ENCODE measurements around the gene ADCY7. TPM values are rescaled to one million over a fixed set of nuclear protein-coding genes. Genes with fewer than 3 reads are reported as not detected.

ADCY7 gene
- total RNA-seq, 1 experiment from 2014 or later, result 39.3 TPM

GRCh38 chr16:50302472-50303005 is 36.2 kb downstream of the ADCY7 start:
- no peaks in the 10 kb centered on the region for H3K9me2 ChIP-seq (ENCODE audit: insufficient read depth)
- no peak overlapping the region for H3K4me3 ChIP-seq
- no peak for TF ChIP-seq EZH2 (IDR thresholded peaks at IDR 0.05; ENCODE audit: low read depth)
- TF ChIP-seq, protein P1, sequence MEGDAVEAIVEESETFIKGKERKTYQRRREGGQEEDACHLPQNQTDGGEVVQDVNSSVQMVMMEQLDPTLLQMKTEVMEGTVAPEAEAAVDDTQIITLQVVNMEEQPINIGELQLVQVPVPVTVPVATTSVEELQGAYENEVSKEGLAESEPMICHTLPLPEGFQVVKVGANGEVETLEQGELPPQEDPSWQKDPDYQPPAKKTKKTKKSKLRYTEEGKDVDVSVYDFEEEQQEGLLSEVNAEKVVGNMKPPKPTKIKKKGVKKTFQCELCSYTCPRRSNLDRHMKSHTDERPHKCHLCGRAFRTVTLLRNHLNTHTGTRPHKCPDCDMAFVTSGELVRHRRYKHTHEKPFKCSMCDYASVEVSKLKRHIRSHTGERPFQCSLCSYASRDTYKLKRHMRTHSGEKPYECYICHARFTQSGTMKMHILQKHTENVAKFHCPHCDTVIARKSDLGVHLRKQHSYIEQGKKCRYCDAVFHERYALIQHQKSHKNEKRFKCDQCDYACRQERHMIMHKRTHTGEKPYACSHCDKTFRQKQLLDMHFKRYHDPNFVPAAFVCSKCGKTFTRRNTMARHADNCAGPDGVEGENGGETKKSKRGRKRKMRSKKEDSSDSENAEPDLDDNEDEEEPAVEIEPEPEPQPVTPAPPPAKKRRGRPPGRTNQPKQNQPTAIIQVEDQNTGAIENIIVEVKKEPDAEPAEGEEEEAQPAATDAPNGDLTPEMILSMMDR (conservative IDR thresholded peaks at IDR 0.05), result no peak
- intact Hi-C loops (cut with micrococcal nuclease; ENCODE audit: unreplicated experiment), result no loop called here
- no peaks in the 10 kb centered on the region for H3K79me2 ChIP-seq (ENCODE audit: low read depth)
- CTCF ChIA-PET, result no interaction called here
- H3K27ac ChIP-seq, result no peak overlapping the region
- DNase-seq, result no peak
- H3K36me3 ChIP-seq (ENCODE audit: low read depth), result no peaks in the 10 kb centered on the region
- H3K9me3 ChIP-seq (ENCODE audit: insufficient read depth, low read depth), result no peaks in the 10 kb centered on the region
- H3K4me1 ChIP-seq (replicated peaks; ENCODE audit: insufficient read depth), result no peaks in the 10 kb centered on the region
- no TSS peak for BruUV-seq (replicated peaks)
- POLR2A ChIA-PET (ENCODE audit: unreplicated experiment), result no interaction called here
- no peak overlapping the region for H2AFZ ChIP-seq
- H3F3A ChIP-seq (ENCODE audit: insufficient read depth, low read depth), result no peaks in the 10 kb centered on the region
- no peak overlapping the region for H3K4me2 ChIP-seq
- no peaks in the 10 kb centered on the region for H4K20me1 ChIP-seq (ENCODE audit: insufficient read depth)
- no peaks in the 10 kb centered on the region for H3K27me3 ChIP-seq (ENCODE audit: insufficient read depth, low read depth)

- no peaks in the 10 kb centered on the region for H3K9me3 ChIP-seq (ENCODE audit: insufficient read depth, low read depth)
- H4K20me1 ChIP-seq (ENCODE audit: insufficient read depth), result no peaks in the 10 kb centered on the region
- H3K9me2 ChIP-seq (ENCODE audit: insufficient read depth), result no peaks in the 10 kb centered on the region
- no peaks in the 10 kb centered on the region for H3K36me3 ChIP-seq (ENCODE audit: low read depth)
- no peaks in the 10 kb centered on the region for H3K4me1 ChIP-seq (replicated peaks; ENCODE audit: insufficient read depth)
- H3K4me2 ChIP-seq, result no peak overlapping the region
- intact Hi-C loops (cut with micrococcal nuclease; ENCODE audit: unreplicated experiment), result no loop called here
- H3K79me2 ChIP-seq (ENCODE audit: low read depth), result no peaks in the 10 kb centered on the region
- no peaks in the 10 kb centered on the region for H3F3A ChIP-seq (ENCODE audit: insufficient read depth, low read depth)
- H3K27ac ChIP-seq, result no peak overlapping the region
- TF ChIP-seq EZH2 (IDR thresholded peaks at IDR 0.05; ENCODE audit: low read depth), result no peak
- TF ChIP-seq, protein P1 (conservative IDR thresholded peaks at IDR 0.05), result no peak
- no TSS peak for BruUV-seq (replicated peaks)
- DNase-seq, result no peak
- H3K4me3 ChIP-seq, result no peak overlapping the region
- no peak overlapping the region for H2AFZ ChIP-seq
- H3K27me3 ChIP-seq (ENCODE audit: insufficient read depth, low read depth), result no peaks in the 10 kb centered on the region
- ChIA-PET POLR2A (ENCODE audit: unreplicated experiment) (no interaction called here), CTCF (no interaction called here)
Observed at GRCh38 chr16:50303041-50303604, 36.8 kb downstream of the ADCY7 start.

DNA sequence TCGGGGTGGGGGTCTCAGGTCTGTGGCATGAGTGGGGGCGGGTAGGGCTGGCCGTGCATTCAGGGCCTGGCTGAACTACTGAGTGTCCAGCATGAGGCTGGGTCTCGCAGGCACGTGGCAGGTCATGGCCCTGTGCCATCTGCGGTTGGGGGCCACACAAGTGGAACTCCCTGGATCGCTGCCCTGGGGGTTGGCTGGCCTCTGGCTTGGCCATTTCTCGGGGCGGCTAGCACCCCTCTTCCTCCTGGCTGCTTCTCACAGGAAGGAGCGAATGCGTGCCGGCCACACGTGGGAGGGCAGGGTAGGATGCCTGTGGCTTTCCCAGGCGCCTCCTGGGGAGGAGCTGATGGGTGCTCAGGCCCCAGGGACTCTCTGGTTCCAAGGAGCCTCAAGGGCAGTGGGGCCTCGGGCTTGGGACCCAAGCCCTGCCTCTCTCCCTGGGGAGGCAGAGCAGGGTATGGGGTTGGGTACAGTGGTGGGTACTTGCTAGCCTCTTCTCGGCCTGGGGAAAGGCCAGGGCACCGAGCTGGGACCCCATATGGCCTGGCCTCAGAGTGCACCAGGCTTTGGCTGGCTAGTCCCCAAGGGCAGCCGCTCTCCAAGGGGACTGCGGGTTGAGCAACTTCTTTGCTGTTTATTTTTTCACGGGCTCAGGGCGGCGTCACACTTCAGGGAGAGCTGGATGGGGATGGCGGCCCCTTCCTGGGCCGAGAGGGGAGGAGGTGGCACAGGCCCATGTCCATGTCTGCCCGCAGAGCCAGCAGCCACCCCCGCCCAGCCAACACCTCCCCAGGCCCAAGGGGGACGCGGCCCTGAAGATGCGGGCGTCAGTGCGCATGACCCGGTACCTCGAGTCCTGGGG is 37.5 kb downstream of the ADCY7 start:
- ChIA-PET POLR2A (ENCODE audit: unreplicated experiment) (no interaction called here), CTCF (no interaction called here)
- intact Hi-C loops (cut with micrococcal nuclease; ENCODE audit: unreplicated experiment), result no loop called here
- Histone ChIP-seq H3F3A (ENCODE audit: insufficient read depth, low read depth) (no peaks in the 10 kb centered on the region), H3K79me2 (ENCODE audit: low read depth) (no peaks in the 10 kb centered on the region), H3K27ac (no peak overlapping the region), H3K4me2 (no peak overlapping the region), H4K20me1 (ENCODE audit: insufficient read depth) (no peaks in the 10 kb centered on the region), H3K9me2 (ENCODE audit: insufficient read depth) (no peaks in the 10 kb centered on the region), H3K27me3 (ENCODE audit: insufficient read depth, low read depth) (no peaks in the 10 kb centered on the region), H3K36me3 (ENCODE audit: low read depth) (no peaks in the 10 kb centered on the region), H2AFZ (no peak overlapping the region), H3K4me3 (no peak overlapping the region), H3K4me1 (replicated peaks; ENCODE audit: insufficient read depth) (no peaks in the 10 kb centered on the region), H3K9me3 (ENCODE audit: insufficient read depth, low read depth) (no peaks in the 10 kb centered on the region)
- DNase-seq, result no peak
- TF ChIP-seq, protein P1 (conservative IDR thresholded peaks at IDR 0.05), result no peak
- no peak for TF ChIP-seq EZH2 (IDR thresholded peaks at IDR 0.05; ENCODE audit: low read depth)
- no TSS peak for BruUV-seq (replicated peaks)
